Measurements from ENCODE around the gene KLHL17. TPM values are rescaled to one million over a fixed set of nuclear protein-coding genes. Genes with fewer than 3 reads are reported as not detected.
A peak's percentile ranks its signal among the peaks of the same experiment; 100 is the strongest.

KLHL17 gene
- total and polyA plus RNA-seq, 4 donors, result 0.98 to 5.4 (median 2.1) TPM

DNA sequence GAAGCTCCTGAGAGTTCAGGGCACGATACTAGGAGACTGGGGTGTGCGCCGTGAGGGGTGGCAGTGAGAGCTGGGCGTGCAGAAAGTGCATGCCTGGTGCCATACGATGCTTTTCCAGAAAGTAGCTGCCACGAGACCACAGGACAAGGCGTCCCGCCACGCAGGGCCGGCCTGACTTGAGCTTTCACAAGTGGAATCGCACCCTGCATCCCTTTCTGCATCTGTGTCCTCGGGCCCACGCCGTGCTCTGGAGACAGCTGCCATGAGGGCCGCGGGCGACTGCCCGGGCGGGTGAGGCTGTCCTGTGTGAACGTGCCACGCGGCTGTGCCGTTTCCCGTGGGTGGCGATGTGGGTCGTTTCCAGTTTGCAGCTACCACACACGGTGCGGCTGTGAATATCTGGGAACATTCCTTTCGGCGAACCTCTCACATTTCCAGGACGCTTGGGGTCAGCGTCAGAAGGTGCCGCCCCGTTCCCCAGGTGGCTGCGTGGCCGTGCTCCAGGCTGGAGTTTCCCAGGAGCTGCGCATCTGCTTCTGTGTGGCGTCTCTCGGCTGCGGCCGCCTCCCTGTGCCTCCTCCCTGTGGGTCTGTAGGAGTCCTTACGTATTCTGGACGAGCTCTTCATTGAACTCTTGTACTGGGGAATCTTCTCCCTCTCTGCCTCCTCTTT, 22.5 kb downstream of the KLHL17 start (continued):
- TF ChIP-seq, protein P1, sequence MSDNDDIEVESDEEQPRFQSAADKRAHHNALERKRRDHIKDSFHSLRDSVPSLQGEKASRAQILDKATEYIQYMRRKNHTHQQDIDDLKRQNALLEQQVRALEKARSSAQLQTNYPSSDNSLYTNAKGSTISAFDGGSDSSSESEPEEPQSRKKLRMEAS (IDR thresholded peaks at IDR 0.05), result no peak
- TF ChIP-seq FOXA2 (IDR thresholded peaks at IDR 0.05), result no peak

DNA sequence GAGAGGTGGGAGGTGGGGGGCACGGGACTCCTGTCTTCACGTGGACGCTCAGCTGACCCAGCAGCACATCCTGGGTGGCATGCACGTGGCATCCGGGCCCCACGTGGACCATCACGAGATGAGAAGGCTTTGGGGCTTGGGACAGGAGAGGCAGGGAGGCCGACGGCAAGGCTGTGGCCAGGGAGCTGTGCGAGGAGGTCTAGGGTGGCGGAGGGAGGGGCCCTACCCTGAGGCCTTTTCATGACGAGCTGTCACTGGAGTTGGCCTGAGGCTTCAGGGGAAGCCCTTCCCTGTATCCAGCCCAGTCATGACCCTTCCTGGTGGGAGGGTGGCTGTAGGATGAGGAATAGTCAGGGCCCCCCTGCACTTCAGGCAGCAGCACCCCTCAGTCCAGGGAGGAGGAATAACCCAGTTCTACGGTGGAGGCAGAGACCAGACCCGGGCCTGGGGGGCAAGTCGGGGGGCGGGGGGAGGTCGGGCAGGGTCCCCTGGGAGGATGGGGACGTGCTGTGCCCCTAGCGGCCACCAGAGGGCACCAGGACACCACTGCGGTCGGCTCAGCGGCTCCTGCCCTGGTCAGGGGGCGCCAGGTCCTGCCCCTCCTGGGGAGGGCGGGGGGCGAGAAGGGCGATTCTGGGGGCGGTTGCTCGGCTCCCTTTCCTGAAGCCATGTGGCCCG, 23.6 kb downstream of the KLHL17 start:
- Histone ChIP-seq H3K4me3 (ENCODE audit: low read depth in 1 of 3, low read length in 3 of 3) (no peak overlapping the region), H3K4me1 (ENCODE audit: control insufficient read depth in 4 of 4, insufficient read depth in 4 of 4, low read length in 3 of 4) (peaks cover 0 to 2% (median 0%) of the 10 kb centered on the region in 4 donors), H3K27ac (ENCODE audit: low read depth in 1 of 2, low read length in 2 of 2) (no peak overlapping the region), H3K27me3 (ENCODE audit: control insufficient read depth in 4 of 4, insufficient read depth in 4 of 4, low read length in 3 of 4) (peaks cover 0 to 6% (median 2%) of the 10 kb centered on the region in 4 donors), H3K36me3 (ENCODE audit: control insufficient read depth in 4 of 4, insufficient read depth in 3 of 4, low read depth in 1 of 4, low read length in 3 of 4) (no peaks in the 10 kb centered on the region), H3K9ac (ENCODE audit: low read depth in 1 of 2, low read length in 2 of 2) (no peak overlapping the region), H3K9me3 (ENCODE audit: control insufficient read depth in 4 of 4, low read length in 3 of 4) (no peaks in the 10 kb centered on the region)
- 18% methylated on average over 29 of the region's 29 CpGs for WGBS
- DNase-seq (ENCODE audit: low spot score), result peak; percentile 67
- TF ChIP-seq RXRA (IDR thresholded peaks at IDR 0.05) (no peak), HNF4A (conservative IDR thresholded peaks at IDR 0.05) (no peak), YY1 (IDR thresholded peaks at IDR 0.05) (no peak), SP1 (IDR thresholded peaks at IDR 0.05) (no peak), EGR1 (IDR thresholded peaks at IDR 0.05; ENCODE audit: low read depth in 2 of 2) (no peak), FOXA1 (IDR thresholded peaks at IDR 0.05) (no peak), FOXA2 (IDR thresholded peaks at IDR 0.05) (no peak), HNF4G (IDR thresholded peaks at IDR 0.05) (no peak), NR2F2 (IDR thresholded peaks at IDR 0.05) (no peak), RAD21 (IDR thresholded peaks at IDR 0.05) (peak; percentile 60 to 77), JUND (IDR thresholded peaks at IDR 0.05) (no peak)
- TF ChIP-seq, protein P2, sequence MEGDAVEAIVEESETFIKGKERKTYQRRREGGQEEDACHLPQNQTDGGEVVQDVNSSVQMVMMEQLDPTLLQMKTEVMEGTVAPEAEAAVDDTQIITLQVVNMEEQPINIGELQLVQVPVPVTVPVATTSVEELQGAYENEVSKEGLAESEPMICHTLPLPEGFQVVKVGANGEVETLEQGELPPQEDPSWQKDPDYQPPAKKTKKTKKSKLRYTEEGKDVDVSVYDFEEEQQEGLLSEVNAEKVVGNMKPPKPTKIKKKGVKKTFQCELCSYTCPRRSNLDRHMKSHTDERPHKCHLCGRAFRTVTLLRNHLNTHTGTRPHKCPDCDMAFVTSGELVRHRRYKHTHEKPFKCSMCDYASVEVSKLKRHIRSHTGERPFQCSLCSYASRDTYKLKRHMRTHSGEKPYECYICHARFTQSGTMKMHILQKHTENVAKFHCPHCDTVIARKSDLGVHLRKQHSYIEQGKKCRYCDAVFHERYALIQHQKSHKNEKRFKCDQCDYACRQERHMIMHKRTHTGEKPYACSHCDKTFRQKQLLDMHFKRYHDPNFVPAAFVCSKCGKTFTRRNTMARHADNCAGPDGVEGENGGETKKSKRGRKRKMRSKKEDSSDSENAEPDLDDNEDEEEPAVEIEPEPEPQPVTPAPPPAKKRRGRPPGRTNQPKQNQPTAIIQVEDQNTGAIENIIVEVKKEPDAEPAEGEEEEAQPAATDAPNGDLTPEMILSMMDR (IDR thresholded peaks at IDR 0.05; ENCODE audit: low read depth, low read length, missing input control), result peak; percentile 62
- TF ChIP-seq, protein P1 (IDR thresholded peaks at IDR 0.05), result no peak
- TF ChIP-seq, protein P3, sequence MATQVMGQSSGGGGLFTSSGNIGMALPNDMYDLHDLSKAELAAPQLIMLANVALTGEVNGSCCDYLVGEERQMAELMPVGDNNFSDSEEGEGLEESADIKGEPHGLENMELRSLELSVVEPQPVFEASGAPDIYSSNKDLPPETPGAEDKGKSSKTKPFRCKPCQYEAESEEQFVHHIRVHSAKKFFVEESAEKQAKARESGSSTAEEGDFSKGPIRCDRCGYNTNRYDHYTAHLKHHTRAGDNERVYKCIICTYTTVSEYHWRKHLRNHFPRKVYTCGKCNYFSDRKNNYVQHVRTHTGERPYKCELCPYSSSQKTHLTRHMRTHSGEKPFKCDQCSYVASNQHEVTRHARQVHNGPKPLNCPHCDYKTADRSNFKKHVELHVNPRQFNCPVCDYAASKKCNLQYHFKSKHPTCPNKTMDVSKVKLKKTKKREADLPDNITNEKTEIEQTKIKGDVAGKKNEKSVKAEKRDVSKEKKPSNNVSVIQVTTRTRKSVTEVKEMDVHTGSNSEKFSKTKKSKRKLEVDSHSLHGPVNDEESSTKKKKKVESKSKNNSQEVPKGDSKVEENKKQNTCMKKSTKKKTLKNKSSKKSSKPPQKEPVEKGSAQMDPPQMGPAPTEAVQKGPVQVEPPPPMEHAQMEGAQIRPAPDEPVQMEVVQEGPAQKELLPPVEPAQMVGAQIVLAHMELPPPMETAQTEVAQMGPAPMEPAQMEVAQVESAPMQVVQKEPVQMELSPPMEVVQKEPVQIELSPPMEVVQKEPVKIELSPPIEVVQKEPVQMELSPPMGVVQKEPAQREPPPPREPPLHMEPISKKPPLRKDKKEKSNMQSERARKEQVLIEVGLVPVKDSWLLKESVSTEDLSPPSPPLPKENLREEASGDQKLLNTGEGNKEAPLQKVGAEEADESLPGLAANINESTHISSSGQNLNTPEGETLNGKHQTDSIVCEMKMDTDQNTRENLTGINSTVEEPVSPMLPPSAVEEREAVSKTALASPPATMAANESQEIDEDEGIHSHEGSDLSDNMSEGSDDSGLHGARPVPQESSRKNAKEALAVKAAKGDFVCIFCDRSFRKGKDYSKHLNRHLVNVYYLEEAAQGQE (IDR thresholded peaks at IDR 0.05), result no peak
- TF ChIP-seq, protein P4, sequence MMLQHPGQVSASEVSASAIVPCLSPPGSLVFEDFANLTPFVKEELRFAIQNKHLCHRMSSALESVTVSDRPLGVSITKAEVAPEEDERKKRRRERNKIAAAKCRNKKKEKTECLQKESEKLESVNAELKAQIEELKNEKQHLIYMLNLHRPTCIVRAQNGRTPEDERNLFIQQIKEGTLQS (IDR thresholded peaks at IDR 0.05), result no peak
